PFSK-1 (cell line): ENCODE results near the gene IL18.

Experiments
- POLR2AphosphoS5 ChIP-seq: IDR thresholded peaks from 2 replicates; pipeline ENCODE4 v1.6.1; 2012; ENCODE audit warnings: low read depth, mild to moderate bottlenecking, control low read depth, low read length, moderate library complexity
- REST ChIP-seq, 2 experiments: IDR thresholded peaks; 2 replicates each; pipeline versions ENCODE4 v1.6.1 to v1.8.0; 2011 to 2012; ENCODE audit warnings: low read depth in 2 of 2, low read length in 2 of 2, control low read depth in 1 of 2, inconsistent platforms in 1 of 2, mild to moderate bottlenecking in 1 of 2, moderate library complexity in 1 of 2; ENCODE audit not compliant: insufficient read depth in 1 of 2
- SIN3A ChIP-seq: IDR thresholded peaks from 2 replicates; pipeline ENCODE4 v1.6.1; 2012; ENCODE audit warnings: mild to moderate bottlenecking, low read length, moderate library complexity, borderline replicate concordance; ENCODE audit not compliant: insufficient read depth
- TAF1 ChIP-seq: IDR thresholded peaks from 2 replicates; pipeline ENCODE4 v1.6.1; 2012; ENCODE audit warnings: low read length, control low read depth, borderline replicate concordance; ENCODE audit not compliant: insufficient read depth

- TF ChIP-seq SIN3A (no peak), POLR2AphosphoS5 (no peak), TAF1 (no peak), REST (IDR thresholded peaks at IDR 0.05; ENCODE audit: insufficient read depth in 1 of 2, low read depth in 2 of 2, low read length in 2 of 2) (no peak)
Measured at GRCh38 chr11:112159098-112160065, 4.5 kb downstream of the IL18 start.
